ENCODE results near the gene NHSL1.

NHSL1 gene

GRCh38 chr6:138383776-138384175 is 115.5 kb downstream of the NHSL1 start:
- no peak for TF ChIP-seq CTCF (IDR thresholded peaks at IDR 0.05)
- no peaks in the 10 kb centered on the region for H3K36me3 Mint-ChIP-seq (ENCODE audit: low read depth)
- no peaks in the 10 kb centered on the region for H3K9me3 Mint-ChIP-seq
- no peak overlapping the region for H3K4me3 Mint-ChIP-seq
- DNase-seq, result no peak
- peak overlapping the region; percentile 49 for H3K27ac Mint-ChIP-seq
- no peaks in the 10 kb centered on the region for H3K27me3 Mint-ChIP-seq (ENCODE audit: low read depth, poor library complexity)
- peaks cover 15% of the 10 kb centered on the region for H3K4me1 Mint-ChIP-seq

- no peak for TF ChIP-seq CTCF (IDR thresholded peaks at IDR 0.05)
- no peak for DNase-seq
- Mint-ChIP-seq H3K27me3 (ENCODE audit: low read depth, poor library complexity) (no peaks in the 10 kb centered on the region), H3K36me3 (ENCODE audit: low read depth) (no peaks in the 10 kb centered on the region), H3K9me3 (no peaks in the 10 kb centered on the region), H3K27ac (no peak overlapping the region), H3K4me1 (peaks cover 15% of the 10 kb centered on the region), H3K4me3 (no peak overlapping the region)
Measured at GRCh38 chr6:138382498-138383265, 116.6 kb downstream of the NHSL1 start.

GRCh38 chr6:138378463-138378862 is 120.8 kb downstream of the NHSL1 start:
- Mint-ChIP-seq H3K27me3 (ENCODE audit: low read depth, poor library complexity) (peaks cover 3% of the 10 kb centered on the region), H3K4me3 (no peak overlapping the region), H3K27ac (no peak overlapping the region), H3K9me3 (no peaks in the 10 kb centered on the region), H3K4me1 (peaks cover 9% of the 10 kb centered on the region), H3K36me3 (ENCODE audit: low read depth) (no peaks in the 10 kb centered on the region)
- DNase-seq, result no peak
- no peak for TF ChIP-seq CTCF (IDR thresholded peaks at IDR 0.05)

- H3K4me1 Mint-ChIP-seq, result peaks cover 5% of the 10 kb centered on the region
- no peaks in the 10 kb centered on the region for H3K9me3 Mint-ChIP-seq
- TF ChIP-seq CTCF (IDR thresholded peaks at IDR 0.05), result no peak
- peaks cover 3% of the 10 kb centered on the region for H3K27me3 Mint-ChIP-seq (ENCODE audit: low read depth, poor library complexity)
- peak within 1 kb of the TSS; percentile 34 for H3K27ac Mint-ChIP-seq
- H3K36me3 Mint-ChIP-seq (ENCODE audit: low read depth), result no peaks in the 10 kb centered on the region
- no peak for DNase-seq
- no peak within 1 kb of the TSS for H3K4me3 Mint-ChIP-seq
Measured at GRCh38 chr6:138377844-138378243, 121.5 kb downstream of the NHSL1 start, which contains the start of gene SMIM28. Gene SMIM28 (plus strand): TSS chr6:138377905. CDS start chr6:138378073, 168 bp downstream.

- TF ChIP-seq CTCF (IDR thresholded peaks at IDR 0.05), result no peak
- peaks cover 9% of the 10 kb centered on the region for H3K4me1 Mint-ChIP-seq
- H3K9me3 Mint-ChIP-seq, result no peaks in the 10 kb centered on the region
- no peak overlapping the region for H3K4me3 Mint-ChIP-seq
- H3K27ac Mint-ChIP-seq, result no peak overlapping the region
- H3K36me3 Mint-ChIP-seq (ENCODE audit: low read depth), result no peaks in the 10 kb centered on the region
- no peak for DNase-seq
- peaks cover 3% of the 10 kb centered on the region for H3K27me3 Mint-ChIP-seq (ENCODE audit: low read depth, poor library complexity)
Measured at GRCh38 chr6:138377042-138377441, 122.3 kb downstream of the NHSL1 start.

- Mint-ChIP-seq H3K9me3 (no peaks in the 10 kb centered on the region), H3K36me3 (ENCODE audit: low read depth) (no peaks in the 10 kb centered on the region), H3K4me1 (peaks cover 31% of the 10 kb centered on the region), H3K27ac (no peak overlapping the region), H3K4me3 (no peak overlapping the region), H3K27me3 (ENCODE audit: low read depth, poor library complexity) (peaks cover 3% of the 10 kb centered on the region)
- TF ChIP-seq CTCF (IDR thresholded peaks at IDR 0.05), result no peak
- no peak for DNase-seq
Measured at GRCh38 chr6:138374815-138375214, 124.5 kb downstream of the NHSL1 start.

All from nephron progenitor cell (in vitro differentiated cells).